ENCODE results near the gene PRKCE.

PRKCE gene

GRCh38 chr2:46067501-46068305 lies 416.2 kb downstream of the PRKCE start:
- peak; percentile 96 to 99 for DNase-seq (ENCODE audit: low read depth in 2 of 2)
- no peak for TF ChIP-seq CTCF (IDR thresholded peaks at IDR 0.05; ENCODE audit: low read depth, low read length)
- peak overlapping the region in 1 of 2 donors; percentile 21 for H3K4me3 ChIP-seq (replicated peaks in 1 of 2; ENCODE audit: low read depth in 2 of 2, low read length in 2 of 2)

GRCh38 chr2:46068636-46069035 lies 417.2 kb downstream of the PRKCE start:
- TF ChIP-seq CTCF (IDR thresholded peaks at IDR 0.05; ENCODE audit: low read depth, low read length): no peak
- DNase-seq (ENCODE audit: low read depth in 2 of 2): peak in 1 of 2 donors; percentile 82

GRCh38 chr2:46071074-46071473 lies 419.6 kb downstream of the PRKCE start:
- TF ChIP-seq CTCF (IDR thresholded peaks at IDR 0.05; ENCODE audit: low read depth, low read length): no peak
- no peak overlapping the region for H3K4me3 ChIP-seq (replicated peaks in 1 of 2; ENCODE audit: low read depth in 2 of 2, low read length in 2 of 2)
- DNase-seq (ENCODE audit: low read depth in 2 of 2): no peak

More at GRCh38 chr2:46068636-46069035, 417.2 kb downstream of the PRKCE start:
- no peak overlapping the region for H3K4me3 ChIP-seq (replicated peaks in 1 of 2; ENCODE audit: low read depth in 2 of 2, low read length in 2 of 2)

- peak; percentile 34 to 38 for DNase-seq (ENCODE audit: low read depth in 2 of 2)
- no peak overlapping the region for H3K4me3 ChIP-seq (replicated peaks in 1 of 2; ENCODE audit: low read depth in 2 of 2, low read length in 2 of 2)
- no peak for TF ChIP-seq CTCF (IDR thresholded peaks at IDR 0.05; ENCODE audit: low read depth, low read length)
Observed at GRCh38 chr2:46072101-46072820, 420.8 kb downstream of the PRKCE start.

GRCh38 chr2:46073540-46074046 lies 422.1 kb downstream of the PRKCE start:
- no peak for TF ChIP-seq CTCF (IDR thresholded peaks at IDR 0.05; ENCODE audit: low read depth, low read length)
- DNase-seq (ENCODE audit: low read depth in 2 of 2): peak; percentile 89 to 94
- H3K4me3 ChIP-seq (replicated peaks in 1 of 2; ENCODE audit: low read depth in 2 of 2, low read length in 2 of 2): peak overlapping the region in 1 of 2 donors; percentile 26

- no peak for TF ChIP-seq CTCF (IDR thresholded peaks at IDR 0.05; ENCODE audit: low read depth, low read length)
- no peak overlapping the region for H3K4me3 ChIP-seq (replicated peaks in 1 of 2; ENCODE audit: low read depth in 2 of 2, low read length in 2 of 2)
- DNase-seq (ENCODE audit: low read depth in 2 of 2): no peak
Observed at GRCh38 chr2:46074501-46074900, 423.0 kb downstream of the PRKCE start.
